K562 (cell line): ENCODE measurements around the gene RAB5A. TPM values are rescaled to one million over a fixed set of nuclear protein-coding genes. Genes with fewer than 3 reads are reported as not detected.

Experiments used
- CREB1 ChIP-seq, 2 experiments: sonication (generic) in 1 of 2; formaldehyde crosslinking in 1 of 2; IDR thresholded peaks; 2 replicates each; pipeline versions ENCODE4 v1.6.1 to v1.8.0; 2012 to 2022; ENCODE audit warnings: inconsistent platforms in 1 of 2, mild to moderate bottlenecking in 1 of 2, missing genetic modification reagents in 1 of 2, moderate library complexity in 1 of 2
- CUX1 ChIP-seq: fragments of 200-800 bp; sonication (Bioruptor generic); IDR thresholded peaks from 2 replicates; pipeline ENCODE4 v1.6.1; 2016; ENCODE audit warnings: missing genetic modification characterization, missing compliant biosample characterization
- DLX4 ChIP-seq: fragments of 250-450 bp; sonication (Bioruptor Pico); IDR thresholded peaks from 2 replicates; pipeline ENCODE4 v1.6.1; 2021; ENCODE audit warnings: mild to moderate bottlenecking
- EHMT2 ChIP-seq: fragments of 450-650 bp; IDR thresholded peaks from 2 replicates; pipeline ENCODE4 v1.6.1; 2018; ENCODE audit warnings: antibody characterized with exemption
- ELF4 ChIP-seq: fragments of 450-650 bp; formaldehyde crosslinking; IDR thresholded peaks from 2 replicates; pipeline ENCODE4 v1.4.0; 2022; ENCODE audit warnings: missing genetic modification characterization
- ETV6 ChIP-seq, 3 experiments: fragments of 150-350 bp in 1 of 3; sonication (generic) in 1 of 3; formaldehyde crosslinking in 1 of 3; IDR thresholded peaks; 2 replicates each; pipeline versions ENCODE4 v1.6.1 to v1.8.0; 2014 to 2022; ENCODE audit warnings: borderline replicate concordance in 2 of 3, low read depth in 2 of 3, antibody characterized with exemption in 1 of 3, low read length in 1 of 3, mild to moderate bottlenecking in 1 of 3, missing genetic modification reagents in 1 of 3
- KAT7 ChIP-seq: sonication (generic); formaldehyde crosslinking; IDR thresholded peaks from 2 replicates; pipeline ENCODE4 v1.8.0; 2022; ENCODE audit warnings: missing genetic modification reagents, mild to moderate bottlenecking, borderline replicate concordance
- KLF6 ChIP-seq: fragments of 250-450 bp; sonication (Bioruptor Pico); IDR thresholded peaks from 2 replicates; pipeline ENCODE4 v1.4.0; 2020; ENCODE audit warnings: mild to moderate bottlenecking, moderate library complexity, borderline replicate concordance
- MCM3 ChIP-seq: fragments of 450-650 bp; IDR thresholded peaks from 2 replicates; pipeline ENCODE4 v1.6.1; 2016
- NR2C1 ChIP-seq, 2 experiments: fragments of 450-650 bp; IDR thresholded peaks; 2 replicates each; pipeline ENCODE4 v1.6.1; 2017; ENCODE audit warnings: mild to moderate bottlenecking in 2 of 2, antibody characterized with exemption in 1 of 2, inconsistent platforms in 1 of 2, missing compliant biosample characterization in 1 of 2, missing genetic modification characterization in 1 of 2
- SMARCA5 ChIP-seq: fragments of 450-650 bp; IDR thresholded peaks from 2 replicates; pipeline ENCODE4 v1.6.1; 2016
- SRF ChIP-seq, 2 experiments: fragments of 250-450, 450-650 bp in 1 of 2; sonication (Bioruptor Pico) in 1 of 2; sonication (generic) in 1 of 2; formaldehyde crosslinking; IDR thresholded peaks; 2 replicates each; pipeline versions ENCODE4 v1.5.0 to v1.5.1; 2020 to 2022; ENCODE audit warnings: mild to moderate bottlenecking in 1 of 2, missing genetic modification reagents in 1 of 2
- TARDBP ChIP-seq: fragments of 450-650 bp; IDR thresholded peaks from 2 replicates; pipeline ENCODE4 v1.6.1; 2016
- TCF7 ChIP-seq: sonication (generic); IDR thresholded peaks from 2 replicates; pipeline ENCODE4 v1.6.1; 2016; ENCODE audit warnings: antibody characterized with exemption, borderline replicate concordance
- TOE1 ChIP-seq, 2 experiments: fragments of 450-650 bp in 1 of 2; sonication (generic) in 1 of 2; formaldehyde crosslinking in 1 of 2; IDR thresholded peaks; 2 replicates each; pipeline versions ENCODE4 v1.7.1 to v1.8.0; 2016 to 2022; ENCODE audit warnings: borderline replicate concordance in 2 of 2, mild to moderate bottlenecking in 2 of 2, antibody characterized with exemption in 1 of 2, inconsistent platforms in 1 of 2, low read depth in 1 of 2, missing genetic modification reagents in 1 of 2, moderate library complexity in 1 of 2
- YY1 ChIP-seq, 3 experiments: IDR thresholded peaks; 2 replicates each; pipeline ENCODE4 v1.6.1; 2011; ENCODE audit warnings: low read length in 2 of 3, mild to moderate bottlenecking in 2 of 3, moderate library complexity in 2 of 3, borderline replicate concordance in 1 of 3, control low read depth in 1 of 3, low read depth in 1 of 3; ENCODE audit not compliant: insufficient read depth in 3 of 3, insufficient replicate concordance in 2 of 3, control insufficient read depth in 1 of 3, insufficient read length in 1 of 3; ENCODE audit errors: extremely low read depth in 1 of 3
- ZFP30 ChIP-seq: fragments of 250-450 bp; sonication (Bioruptor Pico); IDR thresholded peaks from 2 replicates; pipeline ENCODE4 v1.8.0; 2022; ENCODE audit warnings: moderate library complexity, mild to moderate bottlenecking, inconsistent platforms, borderline replicate concordance
- ZKSCAN8 ChIP-seq: fragments of 200-800 bp; sonication (Bioruptor generic); IDR thresholded peaks from 2 replicates; pipeline ENCODE4 v1.6.1; 2016; ENCODE audit warnings: missing genetic modification characterization, missing compliant biosample characterization
- ZNF239 ChIP-seq: fragments of 250-450 bp; sonication (Bioruptor Pico); IDR thresholded peaks from 2 replicates; pipeline ENCODE4 v1.4.0; 2020; ENCODE audit warnings: mild to moderate bottlenecking
- ZNF707 ChIP-seq: fragments of 250-450 bp; sonication (Bioruptor Pico); conservative IDR thresholded peaks from 2 replicates; pipeline ENCODE4 v1.8.0; 2022; ENCODE audit warnings: inconsistent platforms, mild to moderate bottlenecking, moderate library complexity
- ZNF778 ChIP-seq: fragments of 450-650 bp; formaldehyde crosslinking; IDR thresholded peaks from 2 replicates; pipeline ENCODE4 v1.4.0; 2020; ENCODE audit warnings: mild to moderate bottlenecking, moderate library complexity
- polyA plus RNA-seq, 8 experiments: library from polyadenylated mRNA; depleted of rRNA in 4 of 8; stranded (reverse) in 5 of 8; unstranded in 3 of 8; fragments of >200 nt; fragmentation: Nextera tagmentation in 2 of 8; fragmentation: Illumina TruSeq in 1 of 8; extraction: Ambion mirVana in 2 of 8; extraction: Trizol in 1 of 8; gene quantifications; 2 replicates each; pipeline versions ENCODE4 v1.2.1 to v1.2.3, GENCODE V29; 2011 to 2014; ENCODE audit warnings: inconsistent platforms in 1 of 8, missing spikeins in 1 of 8
- total RNA-seq, 7 experiments: library from RNA; depleted of rRNA in 6 of 7; stranded (reverse); fragments of >200 nt in 6 of 7; fragmentation: Illumina TruSeq in 2 of 7; extraction: Trizol in 2 of 7; gene quantifications; 2 replicates each; pipeline versions ENCODE4 v1.2.1 to v1.2.3, GENCODE V29; 2011 to 2021; ENCODE audit warnings: low replicate concordance in 1 of 7

Gene RAB5A
- total and polyA plus RNA-seq, 9 of the 15 experiments (the other 6 are each of a cell fraction or from before 2014, with no cell fraction given), result 28.3 to 64.2 (median 49.0) TPM

GRCh38 chr3:19947549-19948225 is 790 bp downstream of the RAB5A start (continued):
- TF ChIP-seq YY1 (IDR thresholded peaks at IDR 0.05; ENCODE audit: borderline replicate concordance in 1 of 3, control insufficient read depth in 1 of 3, extremely low read depth in 1 of 3, insufficient read depth in 3 of 3, insufficient read length in 1 of 3, insufficient replicate concordance in 2 of 3, low read depth in 1 of 3, low read length in 2 of 3) (peak; percentile 88 to 97 (median 91)), EHMT2 (peak; percentile 80), ZNF707 (CRISPR knock-in tag) (no peak), SRF (CRISPR knock-in tag; IDR thresholded peaks at IDR 0.05) (0 out of 4 replicates have a peak, but pooled peaks of 1 of the 2 experiments have one; percentile 7), KLF6 (CRISPR knock-in tag) (0 out of 2 replicates have a peak, but pooled peaks have one; percentile 3), ZKSCAN8 (CRISPR knock-in tag) (no peak), TCF7 (no peak), KAT7 (CRISPR knock-in tag) (peak; percentile 99), NR2C1 (IDR thresholded peaks at IDR 0.05) (no peak), NR2C1 (tag; IDR thresholded peaks at IDR 0.05) (peak; percentile 25; the same call in 1 of the 2 replicates), ZNF239 (CRISPR knock-in tag) (no peak), ZNF778 (CRISPR knock-in tag) (no peak), CREB1 (IDR thresholded peaks at IDR 0.05) (no peak), CREB1 (CRISPR knock-in tag; IDR thresholded peaks at IDR 0.05) (no peak), DLX4 (CRISPR knock-in tag) (no peak), CUX1 (CRISPR knock-in tag) (no peak), ETV6 (IDR thresholded peaks at IDR 0.05; ENCODE audit: borderline replicate concordance in 1 of 2, low read depth in 2 of 2, low read length in 1 of 2) (no peak), ETV6 (CRISPR knock-in tag; IDR thresholded peaks at IDR 0.05; ENCODE audit: borderline replicate concordance) (no peak; the same call in 1 of the 2 replicates), TOE1 (IDR thresholded peaks at IDR 0.05; ENCODE audit: borderline replicate concordance) (no peak), TOE1 (CRISPR knock-in tag; IDR thresholded peaks at IDR 0.05; ENCODE audit: borderline replicate concordance, low read depth) (no peak), SMARCA5 (peak; percentile 88; the same call in 1 of the 2 replicates), MCM3 (no peak), ZFP30 (CRISPR knock-in tag) (no peak), ELF4 (CRISPR knock-in tag) (no peak), TARDBP (peak; percentile 55; the same call in 1 of the 2 replicates)
